Embryonic facial prominence (tissue), 1 donor: ENCODE data around the gene LPAR6.

Experiments
- DNase-seq: peaks from one replicate; pipeline ENCODE4 v3.0.0-alpha.2; 2016; ENCODE audit errors: extremely low spot score

Gene LPAR6

GRCh38 chr13:48370815-48371214 is 42.1 kb downstream of the LPAR6 start:
- DNase-seq: no peak

DNA sequence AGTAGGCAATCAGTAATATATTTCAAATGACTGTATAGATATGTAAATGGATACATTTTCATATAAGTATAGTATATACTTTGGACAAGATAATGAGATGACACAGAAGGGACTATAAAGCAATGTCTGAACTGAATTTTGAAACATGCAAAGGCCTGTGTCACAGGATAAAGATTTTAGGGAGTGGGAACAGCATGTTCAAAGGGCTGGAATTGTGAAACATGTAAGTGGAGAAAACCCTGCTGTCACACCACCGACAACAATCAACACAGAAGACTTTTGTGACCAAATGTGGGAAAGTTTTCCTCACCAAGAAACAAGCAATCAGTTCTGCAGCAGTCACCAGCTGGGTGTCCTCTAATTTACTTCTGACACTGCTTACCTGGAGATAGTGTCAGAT is 42.9 kb downstream of the LPAR6 start:
- DNase-seq: no peak
